Adipocyte (in vitro differentiated cells): ENCODE results near the gene LIM2.

Source experiments
- DNase-seq: peaks from one replicate; pipeline ENCODE4 v3.0.0-alpha.2; 2015; ENCODE audit warnings: low read depth
- H3K27me3 ChIP-seq: replicated peaks from 2 replicates; pipeline ENCODE4 v1.7.0; 2013; ENCODE audit warnings: mild to moderate bottlenecking, low read length, moderate library complexity; ENCODE audit not compliant: control insufficient read depth, insufficient read depth
- H3K36me3 ChIP-seq: 2 replicates; pipeline ENCODE4 v1.7.0; 2013; ENCODE audit warnings: low read length, mild to moderate bottlenecking, moderate library complexity; ENCODE audit not compliant: control insufficient read depth, insufficient read depth, severe bottlenecking
- H3K4me1 ChIP-seq: 2 replicates; pipeline ENCODE4 v1.7.0; 2013; ENCODE audit warnings: mild to moderate bottlenecking, low read length, moderate library complexity; ENCODE audit not compliant: control insufficient read depth, insufficient read depth
- H3K4me3 ChIP-seq: 2 replicates; pipeline ENCODE4 v1.7.0; 2013; ENCODE audit warnings: mild to moderate bottlenecking, low read length, moderate library complexity
- H3K9ac ChIP-seq: 2 replicates; pipeline ENCODE4 v1.7.0; 2013; ENCODE audit warnings: mild to moderate bottlenecking, low read length, moderate library complexity
- H3K9me3 ChIP-seq: 2 replicates; pipeline ENCODE4 v1.7.0; 2013; ENCODE audit warnings: mild to moderate bottlenecking, low read length, moderate library complexity; ENCODE audit not compliant: control insufficient read depth

Gene LIM2

DNA sequence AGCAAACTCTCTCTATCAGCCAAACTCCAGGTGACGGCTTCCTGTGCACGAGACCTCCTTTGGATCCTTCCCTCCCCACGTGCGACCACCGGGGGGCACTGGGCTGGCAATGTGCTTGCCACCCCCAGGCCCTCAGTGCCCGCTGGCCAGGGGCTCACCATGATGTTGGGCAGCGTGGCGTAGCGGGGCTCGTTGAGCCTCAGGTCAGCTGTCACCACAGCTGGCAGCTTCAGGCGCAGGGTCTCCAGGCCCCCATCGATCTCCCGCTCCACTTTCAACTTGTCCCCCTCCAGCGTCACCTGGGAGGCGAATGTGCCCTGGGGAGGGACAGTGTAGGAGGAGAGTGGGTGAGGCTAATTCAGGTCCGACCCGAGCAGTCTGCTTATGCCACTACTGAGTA is 41.0 kb downstream of the LIM2 start:
- H3K36me3 ChIP-seq: peaks cover 68% of the 10 kb centered on the region
- H3K9me3 ChIP-seq: no peaks in the 10 kb centered on the region
- H3K4me1 ChIP-seq: peaks cover 10% of the 10 kb centered on the region
- no peaks in the 10 kb centered on the region for H3K27me3 ChIP-seq
- no peak for DNase-seq
- H3K4me3 ChIP-seq: no peak overlapping the region
- no peak overlapping the region for H3K9ac ChIP-seq

DNA sequence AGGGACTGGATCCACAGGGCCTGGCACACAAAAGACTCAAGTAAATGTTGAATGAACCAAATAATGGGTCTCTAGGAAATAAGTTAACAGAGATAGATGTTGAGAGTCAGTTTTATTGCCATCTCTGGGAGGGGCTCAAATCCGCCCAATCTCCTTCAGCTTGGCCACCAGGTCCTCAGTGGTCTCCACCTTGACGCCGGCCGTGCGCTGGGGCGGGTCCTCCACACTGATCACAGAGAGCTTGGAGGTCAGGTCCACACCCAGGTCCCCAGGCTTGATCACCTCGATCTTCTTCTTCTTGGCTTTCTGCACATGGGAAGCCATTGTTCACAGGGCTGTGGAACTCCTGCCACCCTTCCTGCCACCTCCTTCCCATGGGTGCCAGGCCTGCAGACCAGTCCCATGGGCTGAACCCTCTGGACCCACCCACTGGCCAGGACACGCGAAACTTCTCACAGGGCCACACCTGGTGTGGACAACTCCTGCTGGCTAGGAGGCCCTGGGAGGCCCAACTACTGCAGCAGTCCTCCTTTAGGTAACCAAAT is 42.6 kb downstream of the LIM2 start:
- Histone ChIP-seq H3K9ac (no peak overlapping the region), H3K9me3 (no peaks in the 10 kb centered on the region), H3K27me3 (no peaks in the 10 kb centered on the region), H3K4me3 (no peak overlapping the region), H3K36me3 (peaks cover 55% of the 10 kb centered on the region), H3K4me1 (peaks cover 1% of the 10 kb centered on the region)
- DNase-seq: no peak

DNA sequence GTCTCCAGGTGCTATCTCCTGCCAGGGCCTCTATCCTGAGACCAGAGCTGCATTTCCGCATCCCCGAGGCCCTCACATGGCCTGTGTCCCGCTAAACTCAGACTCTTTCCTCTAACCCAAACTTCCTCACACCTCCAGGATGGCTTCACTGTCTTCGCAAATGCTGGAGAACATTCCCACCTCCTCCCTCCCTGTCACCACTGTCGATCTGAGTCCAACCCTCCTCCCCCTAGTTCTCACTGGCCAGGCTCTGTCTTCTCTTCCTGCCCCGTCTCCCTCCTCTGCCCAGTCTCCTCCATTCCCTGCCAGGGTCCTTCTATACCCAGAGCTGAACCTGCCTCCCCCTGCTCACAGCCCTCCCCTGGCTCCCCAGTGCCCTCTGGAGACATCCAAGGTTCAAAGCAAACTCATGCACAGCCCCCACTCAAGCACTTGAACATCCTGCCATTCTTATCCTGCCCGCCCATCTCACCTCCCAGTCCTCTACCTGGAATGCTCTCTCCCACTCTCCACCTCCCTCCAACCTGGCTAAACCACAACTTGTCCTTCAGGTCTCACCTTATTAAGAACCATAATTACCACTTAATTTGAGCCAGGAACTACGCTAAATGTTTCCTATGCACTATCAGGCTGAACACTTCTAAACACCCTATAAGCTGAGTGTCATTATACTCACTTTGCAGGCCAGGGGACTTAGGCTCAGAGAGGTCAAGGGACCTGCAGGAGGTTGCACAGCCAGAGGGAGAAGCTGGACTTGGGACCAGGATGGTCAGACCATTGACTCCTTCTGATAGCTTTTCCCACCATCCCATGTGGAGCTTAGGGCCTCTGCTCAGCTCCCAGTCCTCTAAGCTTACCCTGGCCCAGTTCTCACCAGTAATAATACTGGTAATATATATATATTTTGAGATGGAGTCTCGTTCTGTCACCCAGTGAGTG is 44.9 kb downstream of the LIM2 start:
- no peaks in the 10 kb centered on the region for H3K9me3 ChIP-seq
- no peak overlapping the region for H3K4me3 ChIP-seq
- H3K36me3 ChIP-seq: peaks cover 35% of the 10 kb centered on the region
- no peak overlapping the region for H3K9ac ChIP-seq
- DNase-seq: no peak
- H3K27me3 ChIP-seq: no peaks in the 10 kb centered on the region
- peaks cover 8% of the 10 kb centered on the region for H3K4me1 ChIP-seq

DNA sequence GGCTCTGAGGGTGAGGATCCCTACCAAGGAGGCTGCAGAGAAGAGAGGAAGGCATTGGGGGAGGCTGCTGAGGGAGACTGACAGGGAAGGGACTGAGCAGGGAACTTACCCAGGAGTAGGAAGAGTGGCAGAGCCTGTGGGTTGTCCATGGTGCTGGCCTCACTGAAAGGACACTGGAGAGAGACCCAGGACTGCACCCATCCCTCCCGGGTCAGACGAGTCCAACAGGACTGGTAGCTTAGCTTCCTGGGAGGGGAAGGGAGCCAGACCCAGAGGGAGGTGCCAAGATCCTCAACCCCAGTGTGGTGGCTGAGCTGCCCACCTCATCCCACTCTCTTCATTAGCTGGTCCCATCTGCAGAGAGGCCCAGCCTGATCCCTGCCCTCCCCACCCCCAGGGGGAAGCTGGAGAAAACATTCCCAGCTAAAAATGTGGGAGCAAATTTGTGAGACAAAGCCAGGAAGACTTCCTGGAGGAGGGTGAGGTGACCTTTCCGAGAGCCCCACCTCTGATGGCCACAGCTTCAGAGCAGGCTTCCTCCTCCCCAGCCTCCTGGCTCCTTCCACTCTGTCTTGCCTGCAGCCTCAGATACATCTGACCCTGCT is 45.7 kb downstream of the LIM2 start, which contains the start of gene VSIG10L:
Gene VSIG10L, minus strand, starts transcription at position 164 of the 605 bp plus-strand sequence. Its CDS starts 15 bp downstream, at position 149.
- Histone ChIP-seq H3K9ac (no peak within 1 kb of the TSS), H3K36me3 (peaks cover 27% of the 10 kb centered on the region), H3K27me3 (no peaks in the 10 kb centered on the region), H3K9me3 (no peaks in the 10 kb centered on the region), H3K4me3 (no peak within 1 kb of the TSS), H3K4me1 (peaks cover 8% of the 10 kb centered on the region)
- no peak for DNase-seq

DNA sequence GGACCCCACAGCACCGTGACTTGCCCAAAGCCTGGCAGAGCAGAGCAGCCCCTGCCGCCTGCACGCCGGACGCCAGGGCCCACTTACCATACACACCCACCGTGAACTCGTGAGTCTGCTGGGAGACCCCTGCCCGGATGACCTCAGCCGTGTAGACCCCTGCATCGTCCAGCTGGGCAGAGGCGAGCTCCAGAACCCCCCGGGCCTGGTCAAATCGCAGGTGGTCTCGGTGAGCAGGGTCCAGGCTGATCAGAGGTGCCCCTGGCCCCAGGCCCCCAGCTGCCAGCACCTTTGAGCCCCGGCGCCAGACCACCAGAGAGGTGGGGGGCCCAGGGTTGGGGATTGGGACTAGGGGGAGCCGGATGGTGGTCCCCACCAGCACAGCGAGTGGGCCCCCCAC is 46.7 kb downstream of the LIM2 start:
- no peak for DNase-seq
- Histone ChIP-seq H3K36me3 (peaks cover 17% of the 10 kb centered on the region), H3K9me3 (no peaks in the 10 kb centered on the region), H3K27me3 (no peaks in the 10 kb centered on the region), H3K4me3 (no peak overlapping the region), H3K4me1 (peaks cover 8% of the 10 kb centered on the region), H3K9ac (no peak overlapping the region)

DNA sequence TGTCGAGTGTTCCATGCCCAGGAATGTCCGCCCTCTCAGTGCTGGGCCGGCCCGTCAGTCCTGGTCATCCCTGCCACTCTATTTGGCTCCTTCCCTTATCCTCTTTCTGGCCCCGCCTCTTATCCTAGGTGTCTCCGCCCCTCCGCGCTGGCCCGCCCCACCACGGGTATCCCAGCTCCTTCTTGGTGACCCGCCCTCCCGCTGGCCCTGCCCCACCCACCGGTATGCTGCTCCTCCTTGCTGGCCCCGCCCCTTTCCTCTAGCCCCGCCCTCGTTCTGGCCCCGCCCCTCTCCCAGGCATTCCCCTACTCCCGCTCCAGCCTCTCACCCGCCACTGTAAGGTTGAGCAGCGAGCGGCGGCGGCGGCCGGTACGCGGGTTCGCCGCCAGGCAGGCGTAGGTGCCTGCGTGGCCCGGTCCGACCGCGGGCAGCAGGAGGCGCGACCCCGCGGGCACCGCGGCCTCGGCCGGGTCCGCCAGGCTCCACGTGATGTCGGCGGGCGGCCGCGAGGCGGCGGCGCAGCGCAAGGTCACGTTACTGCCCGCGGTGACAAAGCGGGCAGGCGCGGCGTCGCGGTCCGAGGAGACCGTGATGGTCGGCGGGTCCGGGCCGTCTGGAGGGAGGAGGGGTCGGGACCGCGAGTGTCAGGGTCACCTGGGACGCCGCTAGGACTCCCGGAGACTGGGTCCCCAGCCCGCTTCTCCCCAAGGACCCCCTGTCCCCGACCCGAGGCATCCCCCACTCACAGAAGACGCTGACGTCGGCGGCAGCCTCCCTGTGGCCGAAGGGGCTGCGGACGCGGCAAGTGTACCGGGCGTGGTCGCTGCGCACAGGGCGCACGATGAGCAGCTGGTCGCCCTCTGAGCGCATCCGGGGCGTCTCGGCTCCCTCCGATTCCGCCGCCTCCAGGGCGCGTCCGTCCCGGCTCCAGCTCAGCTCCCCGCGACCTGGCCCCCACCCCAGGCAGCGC is 47.8 kb downstream of the LIM2 start:
- Histone ChIP-seq H3K36me3 (peaks cover 6% of the 10 kb centered on the region), H3K9ac (peak overlapping the region; percentile 61), H3K4me1 (peaks cover 8% of the 10 kb centered on the region), H3K27me3 (no peaks in the 10 kb centered on the region), H3K4me3 (peak overlapping the region; percentile 83), H3K9me3 (no peaks in the 10 kb centered on the region)
- peak; percentile 99 for DNase-seq

DNA sequence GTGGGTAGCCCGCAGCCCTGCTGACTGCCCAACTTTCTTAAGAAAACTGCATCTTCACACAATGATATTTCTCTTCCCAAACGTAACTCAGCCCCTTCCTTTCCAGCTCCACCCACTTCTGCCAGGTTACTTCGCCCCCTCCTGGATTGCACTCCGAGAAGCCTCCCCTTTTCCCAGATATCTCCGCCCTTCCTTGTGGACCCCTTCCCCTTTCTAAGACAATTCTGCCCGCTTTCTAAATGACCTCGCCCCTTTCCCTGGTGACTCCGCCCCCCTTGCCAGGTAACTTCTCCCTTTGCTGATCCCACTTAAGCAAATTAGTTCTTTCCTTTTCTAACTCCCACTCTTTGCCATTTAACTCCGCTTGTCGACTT is 48.5 kb downstream of the LIM2 start:
- H3K27me3 ChIP-seq: no peaks in the 10 kb centered on the region
- H3K9me3 ChIP-seq: no peaks in the 10 kb centered on the region
- peak overlapping the region; percentile 83 for H3K4me3 ChIP-seq
- peak overlapping the region; percentile 39 for H3K9ac ChIP-seq
- no peaks in the 10 kb centered on the region for H3K36me3 ChIP-seq
- DNase-seq: no peak
- H3K4me1 ChIP-seq: peaks cover 8% of the 10 kb centered on the region

DNA sequence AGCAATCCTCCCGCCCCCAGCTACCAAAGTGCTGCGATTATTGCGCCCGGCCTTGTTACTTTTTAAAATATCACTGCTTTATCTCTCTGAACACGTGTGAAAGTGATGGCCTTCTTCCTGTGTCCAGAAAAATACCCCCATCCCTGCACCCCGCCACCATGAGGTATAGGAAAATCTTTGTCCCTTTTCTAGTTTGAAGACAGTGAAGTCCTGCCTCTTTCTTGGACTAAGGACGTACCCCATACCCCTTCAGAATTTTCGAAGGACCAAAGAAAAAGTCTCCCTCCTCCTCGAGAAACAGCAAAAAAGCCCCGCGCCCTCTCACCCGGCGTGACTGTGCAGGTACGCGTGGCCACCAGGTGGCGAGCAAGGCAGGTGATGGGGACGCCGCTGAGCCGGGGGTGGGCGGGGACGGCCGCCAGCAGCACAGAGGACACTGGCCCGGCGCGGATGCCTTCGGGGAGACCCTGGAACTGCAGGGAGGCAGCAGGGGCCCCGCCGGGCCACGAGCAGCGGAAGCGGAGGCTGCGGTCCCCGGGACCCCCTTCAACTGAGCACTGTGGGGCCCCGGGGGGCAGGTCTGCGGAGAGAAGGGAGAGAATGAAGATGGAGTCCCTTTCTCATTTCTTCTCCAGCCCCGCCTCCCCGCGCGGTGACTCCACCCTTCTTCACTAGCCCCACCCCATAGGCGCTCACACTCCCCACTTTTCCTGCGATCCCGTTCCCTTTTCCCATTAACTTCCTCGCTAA is 49.0 kb downstream of the LIM2 start:
- DNase-seq: peak; percentile 85
- Histone ChIP-seq H3K4me1 (peaks cover 8% of the 10 kb centered on the region), H3K9ac (peak overlapping the region; percentile 39), H3K36me3 (no peaks in the 10 kb centered on the region), H3K9me3 (no peaks in the 10 kb centered on the region), H3K4me3 (peak overlapping the region; percentile 83), H3K27me3 (no peaks in the 10 kb centered on the region)

DNA sequence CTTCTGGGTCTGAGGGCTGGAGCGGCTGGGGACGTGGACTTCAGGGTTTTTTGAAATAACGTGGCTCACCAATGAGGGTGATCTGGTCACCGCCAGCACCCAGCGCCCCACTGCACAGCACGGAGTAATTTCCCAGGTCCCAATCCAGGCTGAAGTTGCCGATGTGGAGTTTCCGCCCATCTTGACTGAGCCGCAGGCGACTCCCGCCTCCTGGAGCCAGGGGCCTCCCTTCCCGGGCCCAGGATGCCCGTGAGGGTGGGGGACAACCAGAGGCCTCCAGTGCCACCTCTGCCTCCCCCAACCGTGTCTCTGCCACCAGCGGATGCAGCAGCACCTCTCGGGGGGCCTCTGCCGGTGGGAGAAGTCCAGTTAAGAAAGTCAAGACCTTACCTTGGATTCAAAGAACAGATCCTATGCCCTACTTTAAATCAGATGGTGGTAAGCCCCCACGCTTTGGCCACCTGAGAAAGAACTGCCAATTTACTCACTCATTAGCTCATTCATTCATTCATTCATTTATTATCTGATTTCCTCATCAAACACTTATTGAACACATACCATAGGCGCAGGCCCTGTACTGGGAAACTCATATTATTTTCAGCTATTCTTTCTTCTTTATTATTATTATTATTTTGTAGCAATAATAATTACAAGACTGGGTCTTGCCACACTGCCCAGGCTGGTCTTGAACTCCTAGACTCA is 49.8 kb downstream of the LIM2 start:
- H3K9ac ChIP-seq: no peak overlapping the region
- no peak for DNase-seq
- no peaks in the 10 kb centered on the region for H3K9me3 ChIP-seq
- peaks cover 8% of the 10 kb centered on the region for H3K4me1 ChIP-seq
- H3K4me3 ChIP-seq: no peak overlapping the region
- no peaks in the 10 kb centered on the region for H3K27me3 ChIP-seq
- no peaks in the 10 kb centered on the region for H3K36me3 ChIP-seq
